NCI-H226 (cell line): ENCODE data around the gene RNPEP.

Source experiments
- DNase-seq: peaks from one replicate; pipeline ENCODE4 v3.0.0-alpha.2; 2015

The RNPEP gene

GRCh38 chr1:202012544-202013478 is 30.4 kb downstream of the RNPEP start:
- DNase-seq = no peak

- DNase-seq = no peak
Observed at GRCh38 chr1:202013603-202014002, 31.2 kb downstream of the RNPEP start.

GRCh38 chr1:202014060-202014459 is 31.6 kb downstream of the RNPEP start:
- DNase-seq = no peak

- no peak for DNase-seq
Observed at GRCh38 chr1:202014915-202015661, 32.6 kb downstream of the RNPEP start.

GRCh38 chr1:202015662-202015937 is 33.2 kb downstream of the RNPEP start:
- no peak for DNase-seq

- no peak for DNase-seq
Observed at GRCh38 chr1:202016022-202016810, 33.8 kb downstream of the RNPEP start.

GRCh38 chr1:202016811-202017748 is 34.6 kb downstream of the RNPEP start:
- no peak for DNase-seq

- no peak for DNase-seq
Observed at GRCh38 chr1:202017749-202018467, 35.5 kb downstream of the RNPEP start.

- DNase-seq = peak; percentile 82
Observed at GRCh38 chr1:202018468-202019234, 36.2 kb downstream of the RNPEP start.

- peak; percentile 72 for DNase-seq
Observed at GRCh38 chr1:202019235-202019558, 36.7 kb downstream of the RNPEP start.

- DNase-seq = peak; percentile 31
Observed at GRCh38 chr1:202023001-202023433, 40.6 kb downstream of the RNPEP start.

- peak; percentile 66 for DNase-seq
Observed at GRCh38 chr1:202029171-202029665, 46.8 kb downstream of the RNPEP start.

- no peak for DNase-seq
Observed at GRCh38 chr1:202029727-202030126, 47.3 kb downstream of the RNPEP start.

GRCh38 chr1:202031796-202032195 is 49.3 kb downstream of the RNPEP start:
- DNase-seq = no peak

GRCh38 chr1:202034149-202034682 is 51.8 kb downstream of the RNPEP start:
- no peak for DNase-seq

- DNase-seq = peak; percentile 99
Observed at GRCh38 chr1:202034683-202035462, 52.4 kb downstream of the RNPEP start.

GRCh38 chr1:202036595-202037387 is 54.3 kb downstream of the RNPEP start:
- DNase-seq = no peak

GRCh38 chr1:202037706-202038296 is 55.4 kb downstream of the RNPEP start:
- peak; percentile 67 for DNase-seq
